ENCODE data around the gene FAM110A. TPM values are rescaled to one million over a fixed set of nuclear protein-coding genes. Genes with fewer than 3 reads are reported as not detected.

Gene FAM110A
- total RNA-seq, 2 donors from 2014 or later, result 12.1 to 16.9 TPM

DNA sequence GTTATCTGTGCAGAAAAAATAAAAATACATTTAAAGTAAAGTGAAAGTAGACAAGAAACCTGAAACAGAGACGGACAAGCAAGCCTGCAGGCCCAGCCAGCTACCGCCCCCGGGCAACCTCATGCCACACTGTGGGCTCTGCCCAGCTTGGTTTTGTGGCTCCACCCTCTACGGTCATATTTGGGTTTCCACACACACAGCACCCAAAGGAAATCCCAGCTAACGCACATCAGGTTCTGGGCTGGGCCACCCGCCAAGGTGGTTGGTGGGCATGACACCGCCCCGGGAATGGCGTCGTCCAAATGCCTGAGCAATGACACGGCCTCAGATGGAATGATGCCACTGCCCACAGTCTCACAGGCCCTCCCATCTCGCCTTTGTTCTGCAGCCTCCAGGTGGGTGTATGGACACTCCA is 22.9 kb downstream of the FAM110A start:
- TF ChIP-seq, protein P1, sequence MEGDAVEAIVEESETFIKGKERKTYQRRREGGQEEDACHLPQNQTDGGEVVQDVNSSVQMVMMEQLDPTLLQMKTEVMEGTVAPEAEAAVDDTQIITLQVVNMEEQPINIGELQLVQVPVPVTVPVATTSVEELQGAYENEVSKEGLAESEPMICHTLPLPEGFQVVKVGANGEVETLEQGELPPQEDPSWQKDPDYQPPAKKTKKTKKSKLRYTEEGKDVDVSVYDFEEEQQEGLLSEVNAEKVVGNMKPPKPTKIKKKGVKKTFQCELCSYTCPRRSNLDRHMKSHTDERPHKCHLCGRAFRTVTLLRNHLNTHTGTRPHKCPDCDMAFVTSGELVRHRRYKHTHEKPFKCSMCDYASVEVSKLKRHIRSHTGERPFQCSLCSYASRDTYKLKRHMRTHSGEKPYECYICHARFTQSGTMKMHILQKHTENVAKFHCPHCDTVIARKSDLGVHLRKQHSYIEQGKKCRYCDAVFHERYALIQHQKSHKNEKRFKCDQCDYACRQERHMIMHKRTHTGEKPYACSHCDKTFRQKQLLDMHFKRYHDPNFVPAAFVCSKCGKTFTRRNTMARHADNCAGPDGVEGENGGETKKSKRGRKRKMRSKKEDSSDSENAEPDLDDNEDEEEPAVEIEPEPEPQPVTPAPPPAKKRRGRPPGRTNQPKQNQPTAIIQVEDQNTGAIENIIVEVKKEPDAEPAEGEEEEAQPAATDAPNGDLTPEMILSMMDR (conservative IDR thresholded peaks at IDR 0.05), result no peak
- H3K36me3 Mint-ChIP-seq (ENCODE audit: low read depth), result no peaks in the 10 kb centered on the region
- Histone ChIP-seq H3K4me1 (ENCODE audit: control insufficient read depth, insufficient read depth, low read length) (no peaks in the 10 kb centered on the region), H3K4me3 (ENCODE audit: low read length) (no peak overlapping the region), H3K9ac (ENCODE audit: extremely low read depth, low read length, poor library complexity, severe bottlenecking) (no peak overlapping the region), H3K9me3 (ENCODE audit: control insufficient read depth, low read length) (no peaks in the 10 kb centered on the region), H3K36me3 (ENCODE audit: control insufficient read depth, insufficient read depth, low read length) (no peaks in the 10 kb centered on the region), H3K27ac (ENCODE audit: low read depth, low read length) (no peak overlapping the region), H3K27me3 (ENCODE audit: control insufficient read depth, insufficient read depth, low read length, poor library complexity, severe bottlenecking) (no peaks in the 10 kb centered on the region)
- peaks cover 12% of the 10 kb centered on the region for H3K4me1 Mint-ChIP-seq
- no peak for DNase-seq
- H3K27me3 Mint-ChIP-seq (ENCODE audit: insufficient read depth), result peaks cover 2% of the 10 kb centered on the region
- H3K27ac Mint-ChIP-seq, result no peak overlapping the region
- no peaks in the 10 kb centered on the region for H3K9me3 Mint-ChIP-seq
- WGBS, 2 experiments (ENCODE audit: insufficient coverage in 1 of 2, insufficient read length in 1 of 2), result 78 to 83% methylated on average over 9 to 12 of the region's 12 CpGs
- H3K4me3 Mint-ChIP-seq, result no peak overlapping the region

DNA sequence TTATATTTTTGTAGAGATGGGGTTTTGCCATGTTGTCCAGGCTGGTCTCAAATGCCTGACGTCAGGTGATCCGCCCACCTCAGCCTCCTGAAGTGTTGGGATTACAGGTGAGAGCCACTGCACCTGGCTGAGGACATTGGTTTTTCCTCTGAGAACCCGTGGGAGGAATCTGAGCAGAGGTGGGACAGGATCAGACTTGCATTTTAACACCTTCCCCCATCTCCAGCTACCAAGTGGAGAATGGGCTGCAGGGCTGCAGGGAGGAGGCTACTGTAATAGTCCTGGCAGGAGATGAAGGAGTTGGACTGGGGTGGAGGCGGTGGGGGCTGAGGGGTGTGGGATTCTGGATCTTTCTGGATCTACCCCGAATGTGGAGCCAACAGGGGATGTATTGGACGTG is 24.5 kb downstream of the FAM110A start:
- 83 to 93% methylated on average over 5 to 6 of the region's 6 CpGs for WGBS, 2 experiments (ENCODE audit: insufficient coverage in 1 of 2, insufficient read length in 1 of 2)
- no peak overlapping the region for H3K4me3 ChIP-seq (ENCODE audit: low read length)
- Mint-ChIP-seq H3K9me3 (no peaks in the 10 kb centered on the region), H3K27me3 (ENCODE audit: insufficient read depth) (peaks cover 4% of the 10 kb centered on the region), H3K36me3 (ENCODE audit: low read depth) (no peaks in the 10 kb centered on the region), H3K4me3 (no peak overlapping the region), H3K27ac (no peak overlapping the region), H3K4me1 (peaks cover 13% of the 10 kb centered on the region)
- H3K27me3 ChIP-seq (ENCODE audit: control insufficient read depth, insufficient read depth, low read length, poor library complexity, severe bottlenecking), result no peaks in the 10 kb centered on the region
- TF ChIP-seq, protein P1 (conservative IDR thresholded peaks at IDR 0.05), result no peak
- H3K9ac ChIP-seq (ENCODE audit: extremely low read depth, low read length, poor library complexity, severe bottlenecking), result no peak overlapping the region
- H3K4me1 ChIP-seq (ENCODE audit: control insufficient read depth, insufficient read depth, low read length), result no peaks in the 10 kb centered on the region
- H3K36me3 ChIP-seq (ENCODE audit: control insufficient read depth, insufficient read depth, low read length), result no peaks in the 10 kb centered on the region
- DNase-seq, result no peak
- no peaks in the 10 kb centered on the region for H3K9me3 ChIP-seq (ENCODE audit: control insufficient read depth, low read length)
- H3K27ac ChIP-seq (ENCODE audit: low read depth, low read length), result no peak overlapping the region

GRCh38 chr20:859751-860231 is 26.3 kb downstream of the FAM110A start:
- no peak overlapping the region for H3K9ac ChIP-seq (ENCODE audit: extremely low read depth, low read length, poor library complexity, severe bottlenecking)
- Mint-ChIP-seq H3K9me3 (no peaks in the 10 kb centered on the region), H3K27ac (no peak overlapping the region), H3K27me3 (ENCODE audit: insufficient read depth) (peaks cover 12% of the 10 kb centered on the region), H3K36me3 (ENCODE audit: low read depth) (no peaks in the 10 kb centered on the region), H3K4me1 (peaks cover 16% of the 10 kb centered on the region), H3K4me3 (no peak overlapping the region)
- TF ChIP-seq, protein P1 (conservative IDR thresholded peaks at IDR 0.05), result peak; percentile 39
- H3K9me3 ChIP-seq (ENCODE audit: control insufficient read depth, low read length), result no peaks in the 10 kb centered on the region
- no peak overlapping the region for H3K27ac ChIP-seq (ENCODE audit: low read depth, low read length)
- H3K36me3 ChIP-seq (ENCODE audit: control insufficient read depth, insufficient read depth, low read length), result no peaks in the 10 kb centered on the region
- no peak overlapping the region for H3K4me3 ChIP-seq (ENCODE audit: low read length)
- no peaks in the 10 kb centered on the region for H3K4me1 ChIP-seq (ENCODE audit: control insufficient read depth, insufficient read depth, low read length)
- peaks cover 5% of the 10 kb centered on the region for H3K27me3 ChIP-seq (ENCODE audit: control insufficient read depth, insufficient read depth, low read length, poor library complexity, severe bottlenecking)
- no peak for DNase-seq
- WGBS, 2 experiments (ENCODE audit: insufficient coverage in 1 of 2, insufficient read length in 1 of 2), result 60 to 90% methylated on average over 2 to 3 of the region's 3 CpGs

All from endodermal cell (in vitro differentiated cells).